Femur (tissue), 1 donor: ENCODE results near the gene ERC2.

Experiments used
- DNase-seq: peaks from one replicate; pipeline ENCODE4 v3.0.0-alpha.2; 2017

The ERC2 gene

GRCh38 chr3:55631766-55632331 lies 836.4 kb downstream of the ERC2 start:
- DNase-seq: no peak

- DNase-seq: no peak
These were observed 837.4 kb downstream of the ERC2 start for GRCh38 chr3:55630921-55631299.

DNA sequence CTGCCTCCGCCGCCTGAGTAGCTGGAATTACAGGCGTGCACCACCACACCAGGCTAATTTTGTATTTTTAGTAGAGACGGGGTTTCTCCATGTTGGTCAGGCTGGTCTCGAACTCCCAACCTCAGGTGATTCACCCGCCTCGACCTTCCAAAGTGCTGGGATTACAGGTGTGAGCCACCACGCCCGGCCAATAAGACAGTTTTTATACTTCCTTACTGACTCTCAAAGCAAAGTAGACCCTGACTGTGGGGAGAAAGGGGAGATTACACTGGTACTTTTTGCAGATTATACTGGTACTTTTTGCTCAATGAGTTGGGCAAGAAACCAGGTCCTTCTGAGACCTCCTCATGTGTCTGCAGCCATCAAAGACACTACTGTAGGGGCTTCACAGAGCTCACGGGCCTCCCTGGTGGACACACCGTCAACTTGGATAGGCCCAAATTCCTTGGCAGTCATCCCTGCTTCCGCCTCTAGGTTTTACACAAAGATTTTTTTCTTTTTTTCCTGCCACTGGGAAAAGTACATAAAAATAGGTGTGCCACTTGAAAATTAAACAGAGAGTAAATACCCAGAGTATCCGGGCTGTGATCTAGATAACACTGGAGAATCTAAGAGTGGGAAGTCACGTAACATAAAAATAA lies 837.9 kb downstream of the ERC2 start:
- DNase-seq: no peak

GRCh38 chr3:55629432-55629831 lies 838.8 kb downstream of the ERC2 start:
- no peak for DNase-seq

- DNase-seq: no peak
These were observed 842.0 kb downstream of the ERC2 start for GRCh38 chr3:55626279-55626665.

DNA sequence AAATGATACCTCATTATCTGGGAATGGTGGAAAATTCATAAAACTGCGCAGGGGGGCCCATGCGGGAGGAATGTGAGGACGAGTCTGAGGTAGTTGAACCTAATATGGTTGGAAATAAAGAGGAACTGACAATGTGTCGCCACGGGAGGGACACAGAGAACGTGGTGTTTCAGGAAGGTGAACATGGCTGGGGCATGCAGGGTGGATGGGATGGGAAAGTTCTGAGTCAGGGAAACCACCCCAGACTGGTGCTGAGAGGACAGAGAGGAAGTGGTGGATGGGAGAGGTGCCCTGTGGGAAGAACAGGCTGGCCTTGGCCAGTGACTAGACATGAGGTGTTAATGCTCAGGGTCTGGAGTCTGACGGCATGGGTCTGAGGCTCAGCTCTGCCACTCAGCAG lies 844.0 kb downstream of the ERC2 start:
- no peak for DNase-seq

- no peak for DNase-seq
These were observed 844.5 kb downstream of the ERC2 start for GRCh38 chr3:55623786-55624185.

GRCh38 chr3:55622733-55623132 lies 845.5 kb downstream of the ERC2 start:
- DNase-seq: no peak

DNA sequence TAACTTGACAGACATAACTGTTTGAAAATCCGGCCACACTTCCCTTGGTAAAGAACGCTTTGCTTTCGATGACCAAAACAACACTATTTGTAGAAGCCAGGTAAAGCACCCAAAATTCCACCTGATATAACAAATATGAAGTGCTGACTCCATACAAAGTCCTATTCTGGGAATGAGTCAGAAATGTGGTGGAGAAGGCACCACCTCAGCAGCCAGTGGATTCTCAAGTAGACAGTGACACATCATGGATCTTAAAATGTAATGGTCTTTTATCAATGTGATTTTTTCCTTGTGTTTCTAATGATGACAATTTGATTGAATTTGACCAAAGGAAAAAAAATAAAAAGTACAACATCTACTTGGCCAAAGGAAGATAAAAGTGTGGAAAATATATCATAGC lies 846.2 kb downstream of the ERC2 start:
- no peak for DNase-seq

- no peak for DNase-seq
These were observed 846.6 kb downstream of the ERC2 start for GRCh38 chr3:55621648-55622047.

DNA sequence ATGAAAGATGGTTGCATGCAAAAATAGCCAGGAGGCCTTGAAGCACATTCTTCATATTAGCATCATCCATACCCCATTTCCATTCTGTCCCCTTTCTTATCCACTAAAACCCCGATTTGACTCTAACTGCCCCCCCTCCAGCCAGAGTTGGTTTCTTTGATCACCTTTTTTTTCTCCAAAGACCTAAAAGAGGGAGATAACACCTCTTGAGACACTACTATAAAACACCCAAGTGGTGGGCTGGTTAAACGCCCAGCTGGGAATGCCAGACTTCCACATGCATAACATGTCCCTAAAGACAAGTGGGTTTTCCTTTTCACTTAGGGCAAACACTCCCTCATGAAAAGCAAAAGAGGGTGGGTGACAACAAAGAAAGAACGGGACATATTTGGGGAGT lies 847.2 kb downstream of the ERC2 start:
- DNase-seq: no peak

GRCh38 chr3:55620351-55621025 lies 847.8 kb downstream of the ERC2 start:
- DNase-seq: no peak

- no peak for DNase-seq
These were observed 849.0 kb downstream of the ERC2 start for GRCh38 chr3:55619046-55619808.

DNA sequence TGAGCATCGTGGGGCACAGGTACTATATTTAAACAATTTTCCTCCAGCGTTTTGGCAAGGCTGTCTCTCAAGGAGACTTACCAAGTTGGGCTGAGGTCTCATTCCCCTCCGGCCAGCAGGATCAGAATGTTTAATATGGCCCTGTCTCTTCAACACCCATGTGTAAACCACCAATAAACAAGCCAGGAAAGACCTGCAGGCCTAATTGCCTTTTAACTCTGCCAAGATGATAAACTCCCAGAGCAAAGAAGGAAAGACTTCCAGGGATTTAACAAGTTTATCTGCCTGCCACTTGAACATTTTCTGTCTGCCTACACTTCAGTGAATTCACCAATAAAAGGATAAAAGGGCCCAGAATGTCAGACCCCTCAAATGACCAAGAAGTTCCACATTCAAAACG lies 850.9 kb downstream of the ERC2 start:
- DNase-seq: no peak

- DNase-seq: no peak
These were observed 851.5 kb downstream of the ERC2 start for GRCh38 chr3:55616803-55617202.

DNA sequence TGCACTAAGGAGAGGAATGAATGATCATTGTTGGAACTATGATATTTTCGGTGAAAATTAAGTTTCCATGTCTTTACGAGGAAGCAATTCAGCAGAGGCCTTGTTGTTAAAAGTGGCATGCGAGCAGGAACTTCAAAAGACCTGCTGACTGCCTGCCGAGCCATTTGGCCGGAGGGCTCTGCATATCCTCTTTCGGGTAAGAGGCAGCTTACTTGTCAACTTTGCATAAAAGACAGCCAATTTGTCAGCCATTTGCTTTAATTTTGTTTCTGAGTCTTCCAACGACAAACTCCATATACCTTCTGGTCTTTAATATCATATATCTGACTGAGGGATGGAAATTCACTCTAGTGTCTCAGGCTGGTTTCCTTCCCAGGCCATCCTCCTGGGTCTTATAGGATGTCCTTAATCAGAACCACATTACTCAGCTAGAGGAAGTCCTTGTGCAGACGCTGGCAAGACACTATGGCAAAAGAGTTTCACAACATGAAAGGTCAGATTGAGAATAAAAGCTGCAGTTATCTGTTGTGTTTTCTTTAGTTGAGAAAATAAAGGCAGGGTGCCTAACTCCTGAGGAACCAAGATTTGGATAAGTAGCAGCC lies 852.5 kb downstream of the ERC2 start:
- peak; percentile 53 for DNase-seq

- no peak for DNase-seq
These were observed 853.1 kb downstream of the ERC2 start for GRCh38 chr3:55615039-55615693.

DNA sequence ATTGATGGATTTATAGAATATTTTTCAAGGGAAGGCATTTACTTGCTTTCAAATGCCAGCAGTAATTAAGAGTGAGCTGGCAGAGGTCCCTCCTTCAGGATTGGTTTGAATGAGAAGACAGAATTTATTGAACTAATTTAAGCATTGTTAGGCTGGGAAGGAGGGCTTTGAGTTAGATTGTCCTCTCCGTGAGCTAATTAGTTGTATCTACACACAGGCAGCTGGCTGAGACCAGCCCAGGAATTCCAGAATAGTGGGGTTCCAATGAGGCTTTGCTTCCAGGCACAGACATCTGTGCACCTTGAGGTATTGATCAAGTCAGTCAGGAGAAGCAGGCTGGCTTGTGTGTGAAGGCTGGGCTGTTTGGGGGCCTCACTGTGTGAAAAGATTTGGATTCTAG lies 857.1 kb downstream of the ERC2 start:
- no peak for DNase-seq

- no peak for DNase-seq
These were observed 858.9 kb downstream of the ERC2 start for GRCh38 chr3:55609230-55609827.

DNA sequence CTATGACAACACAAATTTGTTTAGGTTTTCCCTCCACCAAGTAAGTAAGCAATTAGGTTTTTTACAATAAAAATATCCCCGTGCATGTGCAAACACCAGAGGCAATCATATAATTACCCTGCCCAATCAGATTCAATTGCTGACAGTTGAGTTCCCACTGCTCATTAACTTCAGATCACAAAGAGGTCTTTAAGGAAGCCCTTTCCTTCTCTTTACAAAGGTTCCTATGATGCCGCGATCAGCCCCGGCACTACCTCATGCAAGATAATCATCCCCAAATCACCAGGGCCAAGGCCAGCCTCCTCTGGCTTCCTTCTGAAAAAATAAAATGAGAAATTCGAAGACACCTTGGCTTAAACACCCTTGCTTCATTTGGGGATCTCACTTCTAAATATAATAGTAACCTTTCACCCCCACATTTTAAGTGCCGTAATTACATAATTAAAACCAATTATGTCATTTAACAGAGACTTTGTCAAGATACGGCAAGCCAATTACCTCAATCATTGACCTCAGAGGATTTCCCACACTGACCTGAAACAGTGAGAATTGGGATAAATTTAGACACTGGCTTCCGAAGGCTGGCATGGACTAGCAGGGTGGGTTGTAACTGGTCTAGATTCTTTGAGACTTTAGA lies 859.8 kb downstream of the ERC2 start:
- DNase-seq: no peak

DNA sequence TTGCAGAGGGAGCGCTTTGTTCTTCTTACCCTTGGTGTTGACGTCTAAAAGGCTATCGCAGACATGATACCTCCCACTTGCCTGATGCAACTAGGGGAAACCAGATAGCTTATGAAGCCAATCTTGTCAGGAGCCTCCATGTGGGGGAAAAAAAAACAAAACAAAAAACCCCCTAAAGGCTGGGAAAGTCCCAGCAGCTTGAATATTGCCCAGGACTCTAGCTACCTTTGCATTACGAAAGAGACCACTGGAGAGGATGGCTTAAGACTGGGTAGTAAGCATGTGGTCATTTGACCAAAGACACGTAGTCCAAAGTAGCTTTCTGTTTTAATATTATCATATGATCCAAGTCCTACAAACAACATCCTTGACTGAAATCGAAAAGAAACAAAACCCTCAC lies 860.4 kb downstream of the ERC2 start:
- no peak for DNase-seq

- DNase-seq: no peak
These were observed 861.1 kb downstream of the ERC2 start for GRCh38 chr3:55607175-55607574.
